GM19328 (cell line): ENCODE data around the gene HOXB9.

Source experiments
- ATAC-seq: cut with Tn5 transposase; IDR thresholded peaks from one replicate; pipeline ENCODE4 v1.9.1; 2021; ENCODE audit warnings: mild to moderate bottlenecking, moderate library complexity; ENCODE audit not compliant: unreplicated experiment

HOXB9 gene

DNA sequence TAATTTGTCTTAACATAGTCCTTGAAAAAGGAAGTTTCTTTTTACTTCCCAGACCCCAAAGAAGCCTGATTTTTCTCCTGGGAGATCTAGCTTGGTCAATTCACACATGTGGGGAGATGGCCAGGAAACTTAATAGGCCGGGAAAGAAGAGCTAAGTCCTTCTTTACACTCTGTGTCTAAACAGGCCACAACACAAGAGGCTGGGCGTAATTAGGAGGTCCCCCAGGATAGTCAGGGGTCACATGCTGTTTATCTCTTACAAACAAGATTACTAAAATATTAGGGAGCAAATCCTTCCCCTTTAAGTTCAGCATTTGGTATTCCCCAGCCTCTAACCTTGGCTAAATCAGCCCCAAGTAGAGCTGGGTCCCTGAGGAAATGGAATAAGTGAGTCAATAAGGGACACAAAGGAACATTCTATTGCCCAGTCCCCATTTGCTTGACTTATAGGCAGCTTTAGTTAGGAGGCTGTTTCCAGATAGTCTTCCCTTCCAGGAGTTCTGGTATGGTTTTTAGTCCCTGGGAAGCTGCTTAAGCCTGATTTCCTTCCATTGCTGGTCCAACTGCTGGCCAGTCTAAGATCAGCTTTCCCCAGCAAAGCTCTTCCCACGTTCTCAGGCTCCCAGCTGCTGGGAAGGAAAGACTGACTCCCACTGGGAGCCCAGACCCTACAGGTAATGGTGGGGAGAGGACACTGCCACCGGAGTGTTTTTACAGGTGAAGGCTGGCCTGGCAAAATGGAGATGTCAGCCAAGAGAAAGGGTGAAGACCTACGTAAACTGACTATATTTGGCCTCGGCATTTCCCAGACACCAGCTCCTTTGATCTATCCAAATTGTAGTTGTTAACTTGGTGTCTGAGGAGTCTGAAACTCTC is 14.1 kb upstream of the HOXB9 start:
- ATAC-seq, result no peak

DNA sequence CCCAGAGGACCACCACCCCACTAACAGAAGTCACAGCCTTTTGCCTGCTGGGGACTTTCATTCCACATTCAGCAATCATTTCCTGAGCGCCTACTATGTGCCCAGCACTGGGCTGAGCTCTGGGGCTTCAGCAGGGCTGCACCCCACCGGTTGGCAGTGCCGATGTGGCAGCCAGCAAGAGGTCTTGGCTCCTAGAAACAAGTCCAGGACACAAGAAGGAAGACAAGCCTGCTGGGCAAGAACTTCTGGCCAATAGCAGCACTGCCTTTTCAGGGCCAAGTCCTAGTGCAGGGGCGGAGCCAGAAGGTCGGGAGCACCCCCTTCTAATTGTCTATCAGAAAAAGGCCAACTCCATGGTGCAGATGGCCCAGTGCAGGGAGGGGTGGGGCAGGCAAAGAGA is 13.0 kb upstream of the HOXB9 start:
- no peak for ATAC-seq

DNA sequence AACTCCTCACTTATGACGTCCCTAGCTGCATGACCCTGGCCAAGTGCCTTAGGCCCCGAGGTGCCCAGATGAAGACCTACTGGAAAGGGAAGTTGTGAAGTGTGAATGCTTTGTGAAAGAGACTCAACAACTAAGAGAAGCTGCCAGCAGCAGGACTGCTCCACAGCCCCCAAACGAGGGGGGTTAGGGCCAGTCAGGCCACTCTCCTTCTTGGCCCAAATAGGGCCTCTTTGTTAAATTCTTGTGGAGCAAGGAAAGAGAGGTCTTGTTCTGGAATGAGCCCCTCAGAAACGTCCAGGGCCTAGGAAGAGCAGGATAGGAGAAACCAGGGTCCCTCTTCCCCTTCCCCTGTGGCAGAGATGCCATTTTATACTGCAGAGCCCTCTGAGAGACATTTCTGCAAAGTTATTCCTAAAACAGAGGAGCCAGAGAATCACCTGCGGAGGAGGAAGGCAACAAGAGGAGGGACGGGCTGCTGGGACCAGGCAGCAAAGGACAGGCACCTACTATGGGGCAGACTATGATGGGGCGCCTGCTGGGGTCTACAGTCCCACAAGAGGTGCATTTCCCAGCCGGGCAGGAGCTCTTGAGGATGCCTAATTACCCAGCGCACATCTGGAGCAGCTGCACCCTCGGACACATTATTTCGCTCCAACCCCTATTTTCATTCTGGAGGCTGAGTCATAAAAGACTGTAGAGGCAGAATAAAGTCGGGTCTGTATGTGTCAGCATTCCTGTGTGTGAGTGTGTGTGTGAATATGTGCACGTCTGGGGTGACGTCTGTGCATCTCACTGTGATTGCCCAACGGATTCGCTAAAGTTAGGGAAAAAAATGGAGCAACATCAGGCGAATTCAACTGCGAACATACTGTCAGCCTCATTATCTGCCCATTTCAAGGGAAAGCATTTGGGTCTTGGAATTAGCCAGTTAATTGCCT is 11.4 kb upstream of the HOXB9 start:
- ATAC-seq, result no peak

DNA sequence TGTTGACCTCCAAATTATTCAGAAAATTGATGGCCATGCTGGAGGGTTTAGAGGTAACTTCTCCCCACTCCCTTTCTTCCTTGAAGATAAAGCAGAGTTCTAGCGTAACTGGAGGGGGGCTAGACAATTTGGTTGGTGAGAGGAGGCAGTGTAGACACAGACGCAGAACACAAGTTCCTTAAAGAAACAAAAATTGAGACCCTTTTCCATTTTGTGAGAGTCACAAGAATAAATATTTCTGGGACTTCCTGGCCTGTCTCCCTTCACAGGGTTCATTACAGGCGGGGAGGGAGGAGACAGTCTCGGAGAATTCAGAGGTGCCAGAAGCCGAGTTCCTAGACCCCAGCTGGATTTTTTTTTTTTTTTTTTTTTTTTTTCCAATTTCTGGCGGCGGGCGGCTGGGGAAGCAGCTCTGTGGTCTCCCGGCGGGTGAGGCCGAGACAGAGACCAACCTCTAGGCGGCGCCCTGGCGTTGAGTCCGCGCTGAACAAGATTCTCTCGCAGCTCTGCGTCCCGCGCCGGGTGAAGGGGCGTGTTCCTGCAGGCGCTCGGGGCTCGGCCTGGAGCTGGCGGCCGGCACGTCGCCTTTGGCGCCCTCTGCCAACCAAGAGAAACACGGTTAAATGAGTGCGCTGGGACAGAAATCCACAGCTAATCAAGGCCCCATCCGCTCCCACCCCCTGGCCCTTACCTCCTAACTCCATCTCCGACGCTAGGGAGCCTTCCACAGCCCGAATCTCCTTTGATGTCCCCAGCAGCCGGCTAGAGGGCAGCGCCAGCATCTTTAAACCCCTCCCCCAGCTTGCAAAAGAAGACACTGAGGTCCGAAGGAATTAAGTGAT is 10.2 kb upstream of the HOXB9 start:
- no peak for ATAC-seq

DNA sequence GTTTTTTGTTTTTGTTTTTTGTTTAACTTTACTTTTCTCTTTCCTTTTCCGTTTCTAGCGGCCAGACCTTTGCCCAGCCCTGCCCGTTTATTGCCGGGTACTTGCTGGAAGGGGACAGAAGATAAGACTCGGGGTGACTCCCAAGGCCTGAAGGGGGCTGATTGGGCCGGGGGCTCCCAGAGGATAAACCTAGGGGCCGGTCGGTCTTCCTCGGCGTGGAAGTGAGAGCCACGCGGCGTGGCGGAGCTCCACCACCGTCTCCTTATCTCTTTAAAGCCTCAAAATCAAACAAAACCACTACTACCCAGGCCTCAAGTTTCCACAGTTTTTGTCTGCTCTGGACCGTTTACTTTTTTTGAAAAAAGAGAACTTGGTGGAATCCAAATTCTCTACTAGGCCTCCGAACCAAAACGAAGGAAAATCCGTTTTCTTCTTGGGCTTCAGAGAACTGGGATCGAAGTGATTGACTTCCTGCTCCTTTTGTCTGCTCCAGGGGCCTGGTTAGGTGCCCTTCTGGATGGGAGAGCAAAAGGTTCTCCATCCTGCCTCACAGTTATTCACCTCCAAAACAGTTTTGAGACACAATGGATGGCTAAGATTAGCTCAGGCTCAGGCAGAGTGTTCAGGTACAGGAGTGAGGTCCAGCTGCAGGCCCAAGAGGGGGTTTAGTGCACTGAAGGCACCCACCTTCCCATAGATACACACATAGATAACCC is 8.5 kb upstream of the HOXB9 start:
- no peak for ATAC-seq

DNA sequence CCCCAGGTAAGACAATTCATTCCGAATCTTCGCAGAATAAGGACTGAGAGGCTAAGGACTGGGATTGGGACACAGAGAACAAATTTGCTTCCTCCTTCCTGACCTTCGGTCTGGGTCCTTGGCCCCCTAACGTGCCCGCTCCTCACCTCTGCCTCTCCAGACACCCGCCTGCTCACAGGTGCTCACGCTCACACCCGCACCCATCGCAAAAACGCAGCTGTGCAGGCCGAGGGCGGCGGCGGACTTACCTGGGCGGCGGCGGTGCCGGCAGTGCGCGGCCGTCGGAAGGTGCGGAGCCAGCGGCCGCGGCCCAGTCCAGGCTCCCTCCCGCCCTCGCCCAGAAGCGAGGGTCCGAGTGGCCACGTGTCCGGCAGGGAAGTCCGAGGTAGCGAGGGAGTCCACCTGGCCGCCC is 7.1 kb upstream of the HOXB9 start:
- no peak for ATAC-seq

DNA sequence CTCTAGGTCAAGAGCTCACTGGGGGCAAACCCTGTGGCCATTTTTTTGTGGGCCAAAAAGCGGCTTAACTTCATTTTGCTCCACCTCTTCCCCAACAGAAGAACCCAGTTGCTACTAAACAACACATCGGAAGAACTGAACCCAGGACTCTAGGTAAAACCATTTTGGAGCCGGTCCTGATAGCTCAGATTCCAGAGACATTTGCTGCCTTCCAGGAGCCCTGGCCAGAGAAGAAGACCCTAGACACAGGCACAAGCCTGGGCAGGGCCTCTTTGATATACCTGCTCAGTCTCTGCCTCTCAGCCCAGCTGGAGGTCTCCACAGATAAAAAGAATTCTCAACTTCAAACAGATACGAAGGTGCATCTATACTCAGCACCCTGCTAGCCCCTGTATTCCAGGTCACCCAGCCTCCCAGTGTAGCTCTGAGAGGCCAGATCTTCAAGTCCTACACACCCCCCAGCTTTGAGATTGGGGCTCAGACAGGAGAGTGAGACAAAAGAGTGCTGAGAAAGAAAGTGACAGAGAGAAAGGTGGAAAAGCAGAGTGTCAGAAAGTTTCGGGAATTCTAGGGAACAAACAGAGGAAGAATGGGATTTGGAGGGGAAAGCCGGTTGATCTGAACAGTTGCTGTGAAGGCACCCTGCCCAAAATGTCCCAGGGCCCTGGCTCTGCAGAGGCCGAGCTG is 6.6 kb upstream of the HOXB9 start:
- no peak for ATAC-seq

DNA sequence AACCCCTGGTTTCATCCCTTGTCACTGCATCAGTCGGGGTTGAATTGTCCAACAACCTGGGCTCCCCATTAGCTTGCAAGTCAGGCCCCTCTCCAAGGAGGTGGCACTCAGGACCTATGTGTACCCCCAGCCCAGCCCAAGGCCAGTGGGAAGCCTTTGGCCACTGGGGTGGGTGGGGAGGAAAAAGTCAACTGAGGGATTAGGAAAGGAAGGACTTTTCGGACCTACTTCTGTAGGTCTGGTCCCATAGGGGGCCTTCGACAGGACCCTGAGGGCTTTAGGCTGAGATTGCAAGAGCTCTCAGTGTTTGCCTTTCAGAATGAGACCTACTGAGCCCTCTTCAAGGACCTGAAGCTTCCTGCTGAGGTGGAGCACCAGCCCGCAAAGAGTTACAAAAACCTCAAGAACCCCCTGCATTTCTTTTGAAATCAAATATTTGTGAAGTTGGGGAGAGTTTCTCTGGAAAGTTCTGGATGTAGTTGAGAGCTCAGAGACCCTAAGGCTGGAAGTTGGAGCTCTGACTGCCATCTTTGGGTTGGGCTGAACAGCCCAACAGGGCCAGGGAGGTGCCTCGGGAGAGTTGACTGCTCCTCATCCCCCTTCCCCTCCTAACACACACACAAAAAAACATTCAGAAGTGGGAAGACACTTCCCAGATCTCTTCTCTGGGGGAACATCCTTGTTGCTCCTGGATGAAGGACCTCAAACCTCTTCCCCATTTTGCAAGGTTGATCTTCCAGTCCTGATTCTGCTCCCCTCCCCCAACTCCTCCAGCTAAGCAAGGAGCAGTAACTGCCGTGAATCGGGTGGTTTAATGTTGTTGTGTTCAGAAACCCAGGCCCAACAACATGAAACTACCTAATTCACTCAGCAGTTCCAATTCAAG is 5.8 kb upstream of the HOXB9 start:
- ATAC-seq, result no peak

DNA sequence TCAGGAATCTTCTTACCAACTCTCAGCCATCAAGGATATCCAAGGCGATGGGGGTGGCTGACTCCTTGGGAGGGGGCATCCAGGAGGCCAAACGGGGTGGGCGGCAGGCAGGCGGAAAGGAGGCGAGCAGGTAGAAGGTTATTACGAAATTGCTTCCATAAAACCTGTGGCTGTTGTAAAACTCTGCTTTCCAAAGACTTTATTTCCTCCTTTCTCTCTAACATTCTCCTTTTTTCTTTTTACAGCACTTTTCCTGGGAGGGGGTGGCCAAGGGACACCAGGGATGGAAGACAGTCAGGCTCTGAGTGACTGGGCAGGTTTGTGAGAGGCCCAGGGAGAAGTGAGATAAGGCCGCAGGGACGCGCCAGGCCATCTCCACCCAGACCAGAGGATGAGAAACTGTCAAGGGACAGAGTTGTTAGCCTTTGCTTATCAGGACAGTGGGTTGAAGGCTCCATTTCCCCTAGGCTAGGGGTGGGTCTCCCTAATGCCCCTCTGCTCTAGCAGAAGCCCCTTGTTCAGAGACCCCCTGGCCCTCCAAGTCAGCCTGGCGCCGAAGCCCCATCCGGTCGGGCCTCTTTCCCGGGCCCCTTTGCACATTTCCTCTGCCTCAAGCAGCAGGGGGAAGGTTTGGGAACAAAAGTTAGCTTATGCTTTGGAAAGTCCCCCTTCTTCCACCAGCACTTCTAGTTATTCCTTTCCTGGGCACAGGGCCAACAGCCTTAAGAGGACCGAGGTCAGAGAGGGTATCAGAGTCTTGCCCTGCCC is 5.0 kb upstream of the HOXB9 start:
- ATAC-seq, result no peak

DNA sequence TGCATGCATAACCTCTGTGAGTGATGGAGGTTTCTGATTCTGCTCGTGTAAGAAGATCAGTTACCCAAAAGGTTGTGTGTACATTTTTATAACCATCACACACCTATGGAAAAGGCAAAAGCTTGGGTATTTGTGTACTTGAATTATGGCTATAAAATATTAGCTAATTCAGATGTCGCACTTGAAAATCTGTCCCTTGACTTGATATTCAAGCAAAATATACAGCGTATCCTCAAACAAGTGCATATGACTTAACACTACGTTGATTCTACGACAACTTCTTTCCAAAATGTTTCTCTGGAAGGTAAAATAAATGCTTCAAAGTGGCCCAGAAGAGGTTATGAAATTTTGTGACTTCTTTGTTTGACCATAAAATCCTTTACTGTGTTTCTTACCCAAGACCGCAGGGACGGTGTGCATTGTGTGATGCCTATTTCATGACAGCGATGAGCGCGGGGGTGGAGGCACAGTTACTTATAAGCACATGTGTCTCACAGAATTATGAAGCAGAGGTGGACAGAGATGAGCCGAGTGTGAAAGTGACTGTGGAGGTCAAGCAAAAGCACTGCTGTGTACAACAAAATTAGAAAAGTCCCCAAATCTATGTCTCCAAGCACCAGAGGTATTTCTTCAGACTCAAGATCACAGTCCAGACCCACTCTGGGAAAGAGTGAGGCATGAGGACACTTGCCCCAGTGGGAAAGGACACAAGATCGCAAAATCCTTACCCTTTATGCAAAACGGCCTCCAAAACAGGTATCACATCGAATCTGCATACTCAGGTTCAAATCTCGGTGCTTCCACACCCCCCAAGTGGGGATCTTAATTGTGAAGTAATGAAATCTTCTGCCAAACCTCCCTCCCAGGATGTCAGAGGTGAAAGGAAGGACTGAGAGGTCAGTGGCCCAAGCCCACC is 4.1 kb upstream of the HOXB9 start:
- ATAC-seq, result no peak

DNA sequence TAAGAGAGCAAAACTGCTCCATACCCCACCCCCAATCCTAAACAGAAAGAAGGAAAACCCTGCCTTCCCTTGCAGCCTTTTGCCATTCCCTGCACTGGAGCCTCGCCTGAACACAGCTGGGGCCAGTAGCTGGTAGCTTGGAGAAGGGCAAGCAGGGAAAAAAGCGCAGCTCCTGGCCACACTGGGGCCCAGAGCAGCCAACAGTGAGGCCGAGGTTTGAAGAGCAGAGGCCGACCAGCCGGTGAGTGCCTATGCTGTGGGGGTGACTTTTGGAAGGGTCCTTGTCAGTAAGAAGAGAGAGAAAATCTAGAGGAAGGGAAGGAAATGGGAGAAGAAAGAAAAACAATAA is 3.2 kb upstream of the HOXB9 start:
- no peak for ATAC-seq

DNA sequence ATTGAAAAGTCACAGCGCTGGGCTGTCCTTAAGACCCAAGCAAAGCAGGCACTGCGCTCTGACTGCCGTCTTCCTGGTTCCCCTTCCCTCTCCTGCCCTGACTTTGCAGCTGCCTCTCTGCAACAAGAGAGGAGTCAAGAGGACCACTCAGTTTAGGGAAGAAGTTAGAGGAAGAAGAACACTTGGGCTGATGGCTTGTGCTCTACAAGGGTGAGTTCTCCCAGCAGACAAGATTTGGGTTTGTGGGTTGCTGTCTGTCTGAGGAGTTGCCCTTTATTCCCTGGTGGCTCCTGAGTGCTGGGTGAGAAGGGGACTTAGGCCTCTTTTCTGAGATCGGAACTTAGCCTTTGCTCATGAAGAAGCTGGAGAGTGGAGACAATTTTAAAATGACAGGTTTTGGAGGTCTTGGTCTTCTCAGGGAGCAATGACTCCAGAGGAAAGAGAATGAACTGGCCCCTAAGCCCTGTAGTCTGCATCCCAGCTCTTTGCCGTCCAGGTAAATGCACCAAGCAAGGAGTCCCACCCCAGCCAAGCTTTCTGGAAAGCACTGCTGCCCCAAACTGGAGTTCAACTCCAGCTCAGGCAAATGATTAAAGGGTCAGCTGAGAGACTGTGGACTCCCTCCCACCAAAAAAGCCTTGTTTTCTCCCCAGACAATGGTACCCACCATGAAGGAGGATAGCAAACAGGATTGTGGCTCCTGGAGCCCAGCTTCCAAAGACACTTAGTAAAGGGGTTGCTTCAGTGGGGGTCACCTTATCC is 2.7 kb upstream of the HOXB9 start:
- no peak for ATAC-seq

DNA sequence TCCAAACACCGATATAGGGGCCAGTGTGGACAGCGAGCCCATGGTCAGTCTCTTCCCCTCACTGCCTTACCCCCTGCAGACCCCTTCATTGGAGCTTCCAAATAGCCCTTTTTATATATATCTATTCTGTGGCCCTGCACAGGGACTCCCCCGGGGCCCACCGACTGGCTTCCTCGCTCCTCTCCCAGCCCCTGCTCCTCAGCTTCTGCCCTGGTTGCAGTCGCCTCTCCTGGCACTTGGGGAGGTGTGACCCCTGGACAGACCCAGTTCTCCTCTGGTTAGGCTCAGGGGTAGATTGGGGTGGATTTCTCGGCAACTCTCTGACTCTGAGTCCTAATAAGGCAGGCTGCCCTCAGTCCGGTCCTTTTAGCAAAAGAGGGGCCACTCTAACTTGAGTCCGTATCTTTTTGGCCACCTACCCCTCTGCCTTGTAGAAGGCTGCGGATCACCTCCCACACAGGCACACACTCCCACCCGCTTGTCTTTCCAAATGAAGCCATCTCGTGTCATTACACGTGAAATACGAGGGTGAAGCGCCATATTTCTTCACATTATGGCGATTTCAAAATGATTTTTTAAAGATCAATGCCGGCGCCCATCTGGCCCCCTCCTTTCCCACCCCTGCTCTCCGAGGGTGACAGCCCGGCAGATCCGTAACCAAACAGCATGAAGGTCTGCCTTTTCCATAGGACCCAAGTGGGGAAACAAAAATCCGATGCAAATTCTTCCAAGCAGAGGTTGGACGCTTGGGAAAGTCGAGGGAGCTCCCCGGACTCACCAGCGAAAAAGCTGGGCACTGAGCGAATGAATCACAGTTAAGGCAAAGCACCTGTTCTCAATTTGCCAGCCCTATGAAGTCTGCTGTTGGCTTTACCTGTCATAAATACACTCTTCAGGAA is 1.7 kb upstream of the HOXB9 start:
- no peak for ATAC-seq

DNA sequence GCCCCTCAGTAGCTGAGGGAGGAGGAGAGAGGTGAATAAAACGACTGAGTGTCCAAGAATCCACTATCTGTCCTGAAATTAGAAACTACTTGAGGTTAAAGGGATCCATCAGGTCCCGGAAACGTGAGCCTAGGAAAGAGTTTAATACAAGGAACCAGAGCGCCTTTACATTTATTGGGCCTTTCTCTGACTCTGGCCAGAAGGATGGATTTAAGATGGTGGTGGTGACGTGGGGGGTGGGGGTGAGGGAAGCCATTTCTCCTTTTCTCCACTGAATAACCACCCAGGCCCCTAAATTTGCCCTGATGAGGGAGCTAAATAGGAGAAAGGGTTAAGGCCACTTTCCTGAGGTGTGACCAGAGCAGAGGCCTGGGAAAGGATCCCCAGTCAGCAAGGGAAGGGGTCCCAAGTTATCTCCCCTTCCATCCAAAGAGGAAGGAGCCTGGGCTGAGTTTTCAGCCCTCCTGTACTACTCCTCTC is 1.0 kb upstream of the HOXB9 start:
- ATAC-seq, result no peak
